Gastroesophageal sphincter (tissue), 4 donors: ENCODE data around the gene CDC7. TPM values are rescaled to one million over a fixed set of nuclear protein-coding genes. Genes with fewer than 3 reads are reported as not detected.

ENCODE experiments used
- ATAC-seq: fragments of 150-250 bp; one replicate; pipeline ENCODE4 v1.9.1; 2016; ENCODE audit warnings: mild to moderate bottlenecking, moderate library complexity
- H3K27ac ChIP-seq, 4 donors: fragments of 200-600 bp; sonication (generic) in 3 of 4; 1 replicate in 3 of 4; 2 replicates in 1 of 4; pipeline ENCODE4 v1.5.1; 2016 to 2019
- H3K27me3 ChIP-seq: fragments of 200-600 bp; sonication (generic); one replicate; pipeline ENCODE4 v1.5.1; 2019
- H3K36me3 ChIP-seq, 2 donors: fragments of 200-600 bp; sonication (generic); one replicate each; pipeline ENCODE4 v1.5.1; 2019; ENCODE audit warnings: control low read depth in 1 of 2
- H3K4me1 ChIP-seq, 3 donors: fragments of 200-600 bp; sonication (generic); 1 replicate in 2 of 3; 2 replicates in 1 of 3; pipeline ENCODE4 v1.5.1; 2016 to 2019; ENCODE audit warnings: control low read depth in 2 of 3
- H3K4me3 ChIP-seq, 2 donors: fragments of 200-600 bp; sonication (generic); one replicate each; pipeline ENCODE4 v1.5.1; 2019; ENCODE audit warnings: mild to moderate bottlenecking in 1 of 2, moderate library complexity in 1 of 2
- H3K9me3 ChIP-seq, 3 donors: fragments of 200-600 bp; sonication (generic); one replicate each; pipeline ENCODE4 v1.5.1; 2017 to 2019; ENCODE audit warnings: control low read depth in 2 of 3
- EP300 ChIP-seq: sonication (generic); formaldehyde crosslinking; IDR thresholded peaks from one replicate; pipeline ENCODE4 v1.6.1; 2017; ENCODE audit warnings: antibody characterized with exemption, mild to moderate bottlenecking
- POLR2A ChIP-seq, 2 donors: fragments of 450-650 bp; IDR thresholded peaks; one replicate each; pipeline ENCODE4 v1.6.1; 2017; ENCODE audit warnings: antibody characterized with exemption in 2 of 2, mild to moderate bottlenecking in 2 of 2, moderate library complexity in 1 of 2
- POLR2AphosphoS5 ChIP-seq: sonication (generic); formaldehyde crosslinking; IDR thresholded peaks from one replicate; pipeline ENCODE4 v1.6.1; 2017; ENCODE audit warnings: antibody characterized with exemption
- WGBS, 2 donors: methylation state at CpG; one replicate each; pipeline ENCODE4 v1.1.5; 2018; ENCODE audit warnings: low coverage in 1 of 2; 5-methylcytosine and 5-hydroxymethylcytosine counted together
- total RNA-seq, 4 donors: library from RNA; depleted of rRNA; stranded (reverse); fragments of >200 nt; gene quantifications; one replicate each; pipeline ENCODE4 v1.1.0, GENCODE V29; 2016
- TF ChIP-seq, protein P1 (sequence below), 4 experiments: fragments of 200-600 bp in 2 of 4; fragments of 450-650 bp in 2 of 4; sonication (generic) in 1 of 4; IDR thresholded peaks; one replicate each; pipeline ENCODE4 v1.5.1; 2017 to 2019; ENCODE audit warnings: antibody characterized with exemption in 4 of 4, mild to moderate bottlenecking in 2 of 4, moderate library complexity in 2 of 4

The CDC7 gene
- total RNA-seq, 4 donors from 2014 or later, result 0.31 to 3.2 (median 1.4) TPM

DNA sequence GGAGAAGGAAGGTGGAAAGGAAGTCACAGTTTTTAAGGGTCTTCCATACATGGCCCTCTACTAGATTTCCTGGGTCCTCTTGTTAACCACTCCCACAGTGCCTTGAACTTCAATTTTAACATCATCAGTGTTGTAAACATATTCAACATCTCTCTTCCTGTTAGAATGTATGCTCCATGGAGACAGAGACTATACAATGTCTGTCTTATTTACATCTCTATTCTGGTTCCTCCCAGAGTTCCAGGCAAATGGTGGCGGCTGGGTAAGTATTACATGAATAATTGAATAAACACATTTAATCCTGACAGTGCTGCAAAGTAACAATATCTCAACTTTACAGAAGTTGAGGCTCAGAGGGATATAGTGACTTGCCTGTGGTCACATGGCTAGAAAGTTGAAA is 40.3 kb downstream of the CDC7 start:
- Histone ChIP-seq H3K27ac (no peak overlapping the region), H3K9me3 (no peaks in the 10 kb centered on the region), H3K36me3 (no peaks in the 10 kb centered on the region), H3K4me1 (peaks cover 8 to 35% (median 10%) of the 10 kb centered on the region in 3 donors), H3K27me3 (no peaks in the 10 kb centered on the region), H3K4me3 (no peak overlapping the region)
- TF ChIP-seq POLR2AphosphoS5 (no peak), EP300 (no peak), POLR2A (IDR thresholded peaks at IDR 0.05) (no peak)
- TF ChIP-seq, protein P1, sequence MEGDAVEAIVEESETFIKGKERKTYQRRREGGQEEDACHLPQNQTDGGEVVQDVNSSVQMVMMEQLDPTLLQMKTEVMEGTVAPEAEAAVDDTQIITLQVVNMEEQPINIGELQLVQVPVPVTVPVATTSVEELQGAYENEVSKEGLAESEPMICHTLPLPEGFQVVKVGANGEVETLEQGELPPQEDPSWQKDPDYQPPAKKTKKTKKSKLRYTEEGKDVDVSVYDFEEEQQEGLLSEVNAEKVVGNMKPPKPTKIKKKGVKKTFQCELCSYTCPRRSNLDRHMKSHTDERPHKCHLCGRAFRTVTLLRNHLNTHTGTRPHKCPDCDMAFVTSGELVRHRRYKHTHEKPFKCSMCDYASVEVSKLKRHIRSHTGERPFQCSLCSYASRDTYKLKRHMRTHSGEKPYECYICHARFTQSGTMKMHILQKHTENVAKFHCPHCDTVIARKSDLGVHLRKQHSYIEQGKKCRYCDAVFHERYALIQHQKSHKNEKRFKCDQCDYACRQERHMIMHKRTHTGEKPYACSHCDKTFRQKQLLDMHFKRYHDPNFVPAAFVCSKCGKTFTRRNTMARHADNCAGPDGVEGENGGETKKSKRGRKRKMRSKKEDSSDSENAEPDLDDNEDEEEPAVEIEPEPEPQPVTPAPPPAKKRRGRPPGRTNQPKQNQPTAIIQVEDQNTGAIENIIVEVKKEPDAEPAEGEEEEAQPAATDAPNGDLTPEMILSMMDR (IDR thresholded peaks at IDR 0.05), result no peak
- WGBS, 2 donors, result 86 to 91% methylated on average over 1 of the region's 1 CpG
- ATAC-seq, result no peak

DNA sequence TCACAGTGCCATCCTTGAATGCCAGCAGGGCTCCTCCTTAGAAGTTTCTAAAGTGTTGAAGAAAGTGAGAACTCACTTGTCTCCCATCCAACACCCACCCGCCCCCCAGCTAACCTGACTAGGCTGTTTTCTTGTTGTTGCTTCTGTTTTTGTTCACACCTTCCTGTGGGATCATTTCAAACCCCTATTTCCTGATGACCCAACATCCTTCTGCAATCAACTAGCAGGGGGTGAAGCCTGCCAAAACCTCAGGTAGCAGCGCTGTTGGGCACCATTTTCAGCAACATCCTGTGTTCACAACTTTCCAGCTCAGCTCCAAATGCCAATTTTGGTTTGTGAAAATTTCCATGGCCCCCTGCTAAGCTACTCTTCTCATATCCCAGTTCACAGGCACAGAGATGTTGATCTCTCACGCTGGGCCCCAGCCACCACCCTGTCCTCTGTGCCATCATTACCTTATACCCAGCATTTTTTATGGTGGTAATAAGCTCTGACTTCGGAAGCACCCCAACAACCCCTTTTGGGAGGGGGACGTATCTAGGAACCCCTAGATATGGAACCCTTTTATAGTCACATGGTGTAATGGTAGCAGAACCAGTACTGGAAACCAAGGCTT is 41.4 kb downstream of the CDC7 start:
- Histone ChIP-seq H3K4me1 (peaks cover 2 to 27% (median 7%) of the 10 kb centered on the region in 3 donors), H3K27ac (no peak overlapping the region), H3K27me3 (no peaks in the 10 kb centered on the region), H3K9me3 (no peaks in the 10 kb centered on the region), H3K4me3 (no peak overlapping the region), H3K36me3 (no peaks in the 10 kb centered on the region)
- TF ChIP-seq POLR2AphosphoS5 (no peak), POLR2A (IDR thresholded peaks at IDR 0.05) (no peak), EP300 (no peak)
- TF ChIP-seq, protein P1 (IDR thresholded peaks at IDR 0.05), result no peak
- no peak for ATAC-seq
- 85 to 89% methylated on average over 4 to 5 of the region's 5 CpGs for WGBS, 2 donors

DNA sequence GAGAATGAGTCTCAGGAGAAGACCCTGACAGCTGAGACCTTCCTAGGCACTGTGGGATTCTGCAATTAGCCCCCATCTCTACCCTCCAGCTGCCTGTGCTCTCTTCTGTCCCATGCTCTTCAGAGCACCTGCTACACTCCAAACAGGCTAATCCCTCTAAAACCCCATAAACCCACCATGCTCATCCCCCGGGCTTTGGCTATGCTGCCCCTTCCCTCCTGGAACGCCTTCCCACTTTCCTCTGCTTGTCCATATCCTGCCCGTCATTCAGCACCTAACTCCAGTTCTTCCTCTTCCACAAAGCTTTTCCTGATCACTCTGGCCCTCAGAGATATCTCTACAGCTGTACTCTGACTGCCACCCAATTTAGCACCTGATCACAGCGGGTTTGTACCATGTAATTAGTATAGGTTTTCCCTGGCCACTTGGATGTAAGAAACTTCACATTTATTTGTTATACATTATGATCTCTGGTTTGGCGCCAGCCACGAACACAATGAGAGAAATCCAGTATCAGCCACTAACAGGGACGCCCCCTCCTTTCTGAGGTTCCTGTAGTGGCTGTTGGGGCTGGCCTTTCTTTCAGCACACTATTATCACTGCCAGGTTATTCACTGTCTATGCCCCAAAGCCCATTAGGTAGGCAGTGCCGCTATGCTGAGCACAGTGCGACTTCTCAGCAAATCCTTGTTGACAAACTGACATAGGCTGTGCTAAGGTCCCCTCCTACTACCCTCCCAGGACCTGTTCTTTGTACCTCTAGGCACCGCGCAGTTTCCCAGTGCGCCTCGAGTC is 45.1 kb downstream of the CDC7 start:
- TF ChIP-seq EP300, result no peak
- 88 to 97% methylated on average over 7 to 9 of the region's 13 CpGs for WGBS, 2 donors
- H3K4me1 ChIP-seq, result peaks cover 0 to under 1% (median 0%) of the 10 kb centered on the region in 3 donors
- no peaks in the 10 kb centered on the region for H3K27me3 ChIP-seq
- no peaks in the 10 kb centered on the region for H3K9me3 ChIP-seq
- no peak for ATAC-seq
- H3K36me3 ChIP-seq, result no peaks in the 10 kb centered on the region
- H3K27ac ChIP-seq, result no peak overlapping the region
- H3K4me3 ChIP-seq, result no peak overlapping the region

DNA sequence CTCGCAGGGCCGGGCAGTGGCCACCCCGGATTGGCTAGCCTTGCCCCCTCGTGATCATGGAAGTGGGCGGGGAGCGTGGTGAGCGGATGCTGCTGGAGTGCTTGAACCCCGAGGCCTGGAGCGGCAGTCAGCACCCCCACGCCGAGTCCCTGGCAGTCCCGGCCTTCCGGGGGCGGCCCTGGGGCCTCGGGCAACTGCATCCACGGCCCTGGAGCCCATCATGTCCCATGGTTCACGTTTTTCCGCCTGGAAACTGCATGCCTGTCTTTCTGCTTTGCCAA is 45.6 kb downstream of the CDC7 start:
- Histone ChIP-seq H3K9me3 (no peaks in the 10 kb centered on the region), H3K27ac (no peak overlapping the region), H3K4me1 (peaks cover 0 to 6% (median 0%) of the 10 kb centered on the region in 3 donors), H3K36me3 (no peaks in the 10 kb centered on the region), H3K27me3 (no peaks in the 10 kb centered on the region), H3K4me3 (no peak overlapping the region)
- 65 to 92% methylated on average over 5 to 15 of the region's 18 CpGs for WGBS, 2 donors
- no peak for ATAC-seq
- no peak for TF ChIP-seq POLR2A (IDR thresholded peaks at IDR 0.05)
- TF ChIP-seq EP300, result no peak
- no peak for TF ChIP-seq POLR2AphosphoS5
- TF ChIP-seq, protein P1 (IDR thresholded peaks at IDR 0.05), result no peak

DNA sequence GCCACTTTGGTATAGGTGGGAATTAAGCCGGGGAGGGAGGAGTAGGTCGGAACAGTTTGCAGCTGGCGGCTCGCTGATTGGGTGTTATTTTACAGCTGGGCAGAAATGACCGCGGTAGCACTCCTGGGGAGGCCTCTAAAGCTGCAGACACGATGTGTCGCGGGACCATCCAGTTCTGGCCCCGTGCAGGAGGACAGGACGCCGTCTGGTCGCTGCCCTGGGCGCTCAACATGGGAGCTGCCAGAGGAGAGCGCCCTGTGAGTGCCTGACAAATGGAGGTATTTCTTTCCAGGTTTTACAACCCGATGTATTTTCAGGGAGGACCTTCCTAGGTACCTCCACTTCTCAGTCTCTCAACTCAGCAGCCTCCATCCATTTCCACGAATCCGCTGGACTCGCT is 46.2 kb downstream of the CDC7 start:
- Histone ChIP-seq H3K27ac (no peak overlapping the region), H3K9me3 (no peaks in the 10 kb centered on the region), H3K27me3 (no peaks in the 10 kb centered on the region), H3K4me3 (no peak overlapping the region), H3K36me3 (no peaks in the 10 kb centered on the region), H3K4me1 (peaks cover 0 to 7% (median 0%) of the 10 kb centered on the region in 3 donors)
- ATAC-seq, result no peak
- 90 to 100% methylated on average over 3 to 12 of the region's 19 CpGs for WGBS, 2 donors
- TF ChIP-seq POLR2AphosphoS5 (no peak), EP300 (no peak), POLR2A (IDR thresholded peaks at IDR 0.05) (no peak)
- TF ChIP-seq, protein P1 (IDR thresholded peaks at IDR 0.05), result no peak
